ENCODE measurements around the gene TOMM7. TPM values are rescaled to one million over a fixed set of nuclear protein-coding genes. Genes with fewer than 3 reads are reported as not detected.

Gene TOMM7
- total and polyA plus RNA-seq, 12 donors = 149 to 532 (median 523) TPM

DNA sequence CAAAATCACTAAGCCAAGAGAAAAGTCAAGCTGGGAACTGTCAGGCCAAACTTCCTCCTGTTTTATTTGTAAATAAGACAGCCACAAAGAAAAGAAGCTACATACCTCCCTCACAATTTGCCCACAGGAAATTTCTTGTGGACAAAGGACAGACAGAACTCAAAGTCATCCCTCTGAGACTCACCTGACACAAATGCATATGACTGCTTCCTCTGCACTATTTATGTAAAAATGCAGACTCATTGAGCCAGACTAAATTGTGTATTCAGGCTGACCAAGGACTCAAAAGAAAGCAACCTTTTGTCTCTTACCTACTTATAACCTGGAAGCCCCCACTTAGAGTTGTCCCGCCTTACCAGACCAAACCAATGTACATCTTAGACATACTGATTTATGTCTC, 11.8 kb downstream of the TOMM7 start:
- H3K27me3 ChIP-seq = no peaks in the 10 kb centered on the region
- no peak for DNase-seq
- H3K27ac ChIP-seq = no peak overlapping the region
- H3K9me3 ChIP-seq = no peaks in the 10 kb centered on the region
- peaks cover 0 to 53% (median 6%) of the 10 kb centered on the region in 9 donors for H3K36me3 ChIP-seq
- TF ChIP-seq CTCF (IDR thresholded peaks at IDR 0.05) = no peak
- intact Hi-C loops (cut with DNase I) = no loop called here
- H3K4me1 ChIP-seq = peaks cover 0 to 7% (median 0%) of the 10 kb centered on the region in 9 donors
- WGBS, 2 donors = 93 to 100% methylated on average over 1 of the region's 1 CpG
- ATAC-seq = no peak
- no peak overlapping the region for H3K4me3 ChIP-seq

DNA sequence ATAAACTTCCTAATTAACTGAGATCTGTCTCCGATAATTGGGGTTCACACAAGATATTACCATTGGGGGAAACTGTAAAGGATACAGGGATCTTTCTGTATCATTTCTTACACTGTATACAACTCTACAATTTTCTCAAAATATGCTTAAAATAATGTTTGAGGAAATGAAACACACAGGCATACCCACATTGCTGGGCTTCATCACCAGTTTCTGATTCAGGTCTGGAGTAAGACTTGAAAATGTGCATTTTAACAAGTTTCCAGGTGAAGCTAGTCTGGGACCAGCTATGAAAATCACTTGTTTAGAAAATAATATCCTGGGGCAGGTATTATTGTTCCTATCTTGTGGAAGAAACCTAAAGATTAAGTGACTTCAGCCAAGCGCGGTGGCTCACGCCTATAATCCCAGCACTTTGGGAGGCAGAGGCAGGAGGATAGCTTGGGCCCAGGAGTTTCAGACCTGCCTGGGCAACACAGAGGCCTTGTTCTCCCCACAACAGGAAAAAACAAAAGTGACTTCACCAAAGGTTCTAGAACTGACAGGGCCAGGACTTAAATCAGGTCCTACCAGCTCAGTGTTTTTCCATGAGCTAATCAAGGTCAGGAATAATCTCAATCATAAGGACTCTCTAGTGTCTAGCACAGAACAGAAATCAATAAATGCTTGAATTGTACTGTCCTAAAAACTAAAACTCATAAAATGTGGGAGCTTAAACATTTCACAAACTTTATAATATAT, 12.6 kb downstream of the TOMM7 start:
- Histone ChIP-seq H3K36me3 (peaks cover 0 to 45% (median 6%) of the 10 kb centered on the region in 9 donors), H3K9me3 (no peaks in the 10 kb centered on the region), H3K27me3 (no peaks in the 10 kb centered on the region), H3K4me3 (no peak overlapping the region), H3K4me1 (peaks cover 0 to 7% (median 0%) of the 10 kb centered on the region in 9 donors), H3K27ac (no peak overlapping the region)
- no peak for TF ChIP-seq CTCF (IDR thresholded peaks at IDR 0.05)
- intact Hi-C loops (cut with DNase I) = no loop called here
- ATAC-seq (peak in 1 of 8 donors; percentile 41), DNase-seq (no peak)
- WGBS, 2 donors = 95 to 96% methylated on average over 4 of the region's 4 CpGs

GRCh38 chr7:22808140-22808539, 14.5 kb downstream of the TOMM7 start:
- DNase-seq (no peak), ATAC-seq (no peak)
- H3K4me3 ChIP-seq = no peak overlapping the region
- no peak overlapping the region for H3K27ac ChIP-seq
- WGBS, 2 donors = 72 to 74% methylated on average over 6 of the region's 6 CpGs
- H3K36me3 ChIP-seq = peaks cover 0 to 26% (median 0%) of the 10 kb centered on the region in 9 donors
- TF ChIP-seq CTCF (IDR thresholded peaks at IDR 0.05) = no peak
- no peaks in the 10 kb centered on the region for H3K27me3 ChIP-seq
- intact Hi-C loops (cut with DNase I) = no loop called here
- peaks cover 0 to 7% (median 0%) of the 10 kb centered on the region in 9 donors for H3K4me1 ChIP-seq
- no peaks in the 10 kb centered on the region for H3K9me3 ChIP-seq

- intact Hi-C loops (cut with DNase I) = no loop called here
- WGBS, 2 donors = 88 to 96% methylated on average over 4 of the region's 4 CpGs
- no peaks in the 10 kb centered on the region for H3K27me3 ChIP-seq
- peaks cover 0 to 12% (median 0%) of the 10 kb centered on the region in 9 donors for H3K36me3 ChIP-seq
- no peak for ATAC-seq
- H3K9me3 ChIP-seq = no peaks in the 10 kb centered on the region
- H3K27ac ChIP-seq = no peak overlapping the region
- no peak for DNase-seq
- no peak overlapping the region for H3K4me3 ChIP-seq
- no peak for TF ChIP-seq CTCF (IDR thresholded peaks at IDR 0.05)
- H3K4me1 ChIP-seq = no peaks in the 10 kb centered on the region
These were observed 15.9 kb downstream of the TOMM7 start for GRCh38 chr7:22806752-22807151.

Data from heart right ventricle (tissue), 16 donors.